ENCODE measurements around the gene DNAH7.

Gene DNAH7

DNA sequence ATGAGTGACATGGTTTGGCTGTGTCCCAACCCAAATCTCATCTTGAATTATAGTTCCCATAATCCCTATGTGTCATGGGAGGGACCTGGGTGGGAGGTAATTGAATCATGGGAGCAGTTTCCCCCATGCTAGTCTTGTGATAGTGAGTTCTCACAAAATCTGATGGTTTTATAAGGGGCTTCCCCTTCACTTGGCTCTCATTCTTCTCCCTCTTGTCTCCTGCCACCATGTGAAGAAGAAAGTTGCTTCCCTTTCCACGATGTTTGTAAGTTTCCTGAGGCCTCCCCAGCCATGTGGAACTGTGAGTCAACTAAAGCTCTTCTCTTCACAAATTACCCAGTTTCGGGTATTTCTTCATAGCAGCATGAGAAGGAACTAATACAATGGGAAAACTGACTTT, 14.0 kb downstream of the DNAH7 start:
- Histone ChIP-seq H3K9me3 (ENCODE audit: control insufficient read depth in 5 of 5, low read length in 5 of 5) (no peaks in the 10 kb centered on the region), H3K27me3 (ENCODE audit: control insufficient read depth in 5 of 5, insufficient read depth in 4 of 5, low read length in 5 of 5) (no peaks in the 10 kb centered on the region)

GRCh38 chr2:196046123-196046917, 22.3 kb downstream of the DNAH7 start:
- peaks cover 0 to under 1% (median 0%) of the 10 kb centered on the region in 5 donors for H3K9me3 ChIP-seq (ENCODE audit: control insufficient read depth in 5 of 5, low read length in 5 of 5)
- H3K27me3 ChIP-seq (ENCODE audit: control insufficient read depth in 5 of 5, insufficient read depth in 4 of 5, low read length in 5 of 5), result no peaks in the 10 kb centered on the region
- H3K4me1 ChIP-seq (ENCODE audit: control insufficient read depth in 5 of 5, insufficient read depth in 5 of 5, low read length in 5 of 5), result no peaks in the 10 kb centered on the region
- H3K4me3 ChIP-seq (ENCODE audit: low read depth in 1 of 5, low read length in 5 of 5), result no peak overlapping the region
- H3K27ac ChIP-seq (ENCODE audit: low read depth, low read length), result no peak overlapping the region
- H3K9ac ChIP-seq (ENCODE audit: low read length in 5 of 5), result no peak overlapping the region
- H3K36me3 ChIP-seq (ENCODE audit: control insufficient read depth in 5 of 5, insufficient read depth in 5 of 5, low read length in 5 of 5), result no peaks in the 10 kb centered on the region

More for the DNA sequence above, 14.0 kb downstream of the DNAH7 start:
- peaks cover 0 to 5% (median 0%) of the 10 kb centered on the region in 5 donors for H3K4me1 ChIP-seq (ENCODE audit: control insufficient read depth in 5 of 5, insufficient read depth in 5 of 5, low read length in 5 of 5)
- no peaks in the 10 kb centered on the region for H3K36me3 ChIP-seq (ENCODE audit: control insufficient read depth in 5 of 5, insufficient read depth in 5 of 5, low read length in 5 of 5)
- no peak overlapping the region for H3K9ac ChIP-seq (ENCODE audit: low read length in 5 of 5)
- no peak overlapping the region for H3K4me3 ChIP-seq (ENCODE audit: low read depth in 1 of 5, low read length in 5 of 5)
- no peak overlapping the region for H3K27ac ChIP-seq (ENCODE audit: low read depth, low read length)

DNA sequence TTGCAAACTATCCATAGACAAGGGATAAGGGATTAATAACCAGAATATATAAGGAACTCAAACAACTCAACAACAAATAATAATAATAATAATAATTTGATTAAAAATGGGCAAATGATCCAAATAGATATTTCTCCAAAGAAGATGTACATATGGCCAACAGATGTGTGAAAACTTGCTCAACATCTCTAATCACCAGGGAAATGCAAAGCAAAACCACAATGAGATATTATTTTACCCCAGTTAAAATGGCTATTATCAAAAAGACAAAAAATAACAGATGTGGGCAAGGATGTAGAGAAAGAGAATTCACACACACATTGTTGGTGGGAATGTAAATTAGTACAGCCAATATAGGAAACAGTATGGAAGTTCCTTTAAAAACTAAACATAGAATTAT, 26.9 kb downstream of the DNAH7 start:
- Histone ChIP-seq H3K4me1 (ENCODE audit: control insufficient read depth in 5 of 5, insufficient read depth in 5 of 5, low read length in 5 of 5) (no peaks in the 10 kb centered on the region), H3K27ac (ENCODE audit: low read depth, low read length) (no peak overlapping the region), H3K9me3 (ENCODE audit: control insufficient read depth in 5 of 5, low read length in 5 of 5) (peaks cover 3 to 22% (median 12%) of the 10 kb centered on the region in 5 donors), H3K9ac (ENCODE audit: low read length in 5 of 5) (no peak overlapping the region), H3K36me3 (ENCODE audit: control insufficient read depth in 5 of 5, insufficient read depth in 5 of 5, low read length in 5 of 5) (peaks cover 0 to 4% (median 0%) of the 10 kb centered on the region in 5 donors), H3K27me3 (ENCODE audit: control insufficient read depth in 5 of 5, insufficient read depth in 4 of 5, low read length in 5 of 5) (no peaks in the 10 kb centered on the region), H3K4me3 (ENCODE audit: low read depth in 1 of 5, low read length in 5 of 5) (no peak overlapping the region)

DNA sequence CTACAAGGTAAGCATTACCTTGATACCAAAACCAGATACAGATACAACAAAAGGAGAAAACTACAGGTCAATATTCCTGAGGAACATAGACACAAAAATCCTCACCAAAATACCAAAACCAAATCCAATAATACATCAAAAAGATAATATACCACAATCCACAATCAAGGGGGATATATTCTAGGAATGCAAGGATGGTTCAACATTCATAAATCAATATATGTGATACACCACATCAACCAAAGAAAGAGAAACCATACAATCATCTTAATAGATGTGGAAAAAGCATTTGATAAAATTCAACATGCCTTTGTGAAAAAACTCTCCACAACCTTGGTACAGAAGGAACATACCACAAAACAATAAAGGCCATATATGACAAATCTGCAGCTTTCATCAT, 28.4 kb downstream of the DNAH7 start:
- Histone ChIP-seq H3K4me1 (ENCODE audit: control insufficient read depth in 5 of 5, insufficient read depth in 5 of 5, low read length in 5 of 5) (no peaks in the 10 kb centered on the region), H3K9ac (ENCODE audit: low read length in 5 of 5) (no peak overlapping the region), H3K9me3 (ENCODE audit: control insufficient read depth in 5 of 5, low read length in 5 of 5) (peaks cover 3 to 22% (median 12%) of the 10 kb centered on the region in 5 donors), H3K27me3 (ENCODE audit: control insufficient read depth in 5 of 5, insufficient read depth in 4 of 5, low read length in 5 of 5) (no peaks in the 10 kb centered on the region), H3K36me3 (ENCODE audit: control insufficient read depth in 5 of 5, insufficient read depth in 5 of 5, low read length in 5 of 5) (peaks cover 0 to 4% (median 0%) of the 10 kb centered on the region in 5 donors), H3K27ac (ENCODE audit: low read depth, low read length) (no peak overlapping the region), H3K4me3 (ENCODE audit: low read depth in 1 of 5, low read length in 5 of 5) (no peak overlapping the region)

DNA sequence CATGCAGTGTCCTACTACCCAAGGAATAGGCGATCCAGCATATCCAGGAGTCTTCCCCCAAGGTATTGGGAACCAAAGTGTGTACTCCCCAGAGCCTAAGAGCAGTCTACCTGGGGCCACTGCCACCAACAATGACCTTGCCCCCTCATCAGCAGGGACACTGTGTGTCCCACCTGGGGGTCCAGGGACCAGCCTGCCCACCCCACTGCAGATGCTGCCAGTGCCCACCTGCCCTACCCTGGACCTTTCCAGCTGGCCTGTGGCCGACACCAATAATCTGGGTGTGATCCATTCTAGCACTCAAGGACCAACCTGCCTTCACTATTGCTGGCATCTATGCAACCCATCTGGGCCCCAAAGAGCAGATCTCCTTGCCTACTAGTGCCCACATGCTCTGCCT, 32.2 kb downstream of the DNAH7 start:
- Histone ChIP-seq H3K27ac (ENCODE audit: low read depth, low read length) (no peak overlapping the region), H3K4me1 (ENCODE audit: control insufficient read depth in 5 of 5, insufficient read depth in 5 of 5, low read length in 5 of 5) (no peaks in the 10 kb centered on the region), H3K9me3 (ENCODE audit: control insufficient read depth in 5 of 5, low read length in 5 of 5) (peaks cover 3 to 22% (median 12%) of the 10 kb centered on the region in 5 donors), H3K9ac (ENCODE audit: low read length in 5 of 5) (no peak overlapping the region), H3K27me3 (ENCODE audit: control insufficient read depth in 5 of 5, insufficient read depth in 4 of 5, low read length in 5 of 5) (no peaks in the 10 kb centered on the region), H3K4me3 (ENCODE audit: low read depth in 1 of 5, low read length in 5 of 5) (no peak overlapping the region), H3K36me3 (ENCODE audit: control insufficient read depth in 5 of 5, insufficient read depth in 5 of 5, low read length in 5 of 5) (peaks cover 0 to 4% (median 0%) of the 10 kb centered on the region in 5 donors)

- Histone ChIP-seq H3K4me3 (ENCODE audit: low read depth in 1 of 5, low read length in 5 of 5) (no peak overlapping the region), H3K4me1 (ENCODE audit: control insufficient read depth in 5 of 5, insufficient read depth in 5 of 5, low read length in 5 of 5) (no peaks in the 10 kb centered on the region), H3K27ac (ENCODE audit: low read depth, low read length) (no peak overlapping the region), H3K9ac (ENCODE audit: low read length in 5 of 5) (no peak overlapping the region), H3K36me3 (ENCODE audit: control insufficient read depth in 5 of 5, insufficient read depth in 5 of 5, low read length in 5 of 5) (no peaks in the 10 kb centered on the region), H3K27me3 (ENCODE audit: control insufficient read depth in 5 of 5, insufficient read depth in 4 of 5, low read length in 5 of 5) (no peaks in the 10 kb centered on the region), H3K9me3 (ENCODE audit: control insufficient read depth in 5 of 5, low read length in 5 of 5) (no peaks in the 10 kb centered on the region)
Observed at GRCh38 chr2:196018037-196018436, 50.6 kb downstream of the DNAH7 start.

- Histone ChIP-seq H3K4me1 (ENCODE audit: control insufficient read depth in 5 of 5, insufficient read depth in 5 of 5, low read length in 5 of 5) (no peaks in the 10 kb centered on the region), H3K36me3 (ENCODE audit: control insufficient read depth in 5 of 5, insufficient read depth in 5 of 5, low read length in 5 of 5) (no peaks in the 10 kb centered on the region), H3K9ac (ENCODE audit: low read length in 5 of 5) (no peak overlapping the region), H3K9me3 (ENCODE audit: control insufficient read depth in 5 of 5, low read length in 5 of 5) (peaks cover 0 to 3% (median 1%) of the 10 kb centered on the region in 5 donors), H3K27me3 (ENCODE audit: control insufficient read depth in 5 of 5, insufficient read depth in 4 of 5, low read length in 5 of 5) (no peaks in the 10 kb centered on the region), H3K4me3 (ENCODE audit: low read depth in 1 of 5, low read length in 5 of 5) (no peak overlapping the region), H3K27ac (ENCODE audit: low read depth, low read length) (no peak overlapping the region)
Observed at GRCh38 chr2:196012314-196012713, 56.3 kb downstream of the DNAH7 start.

DNA sequence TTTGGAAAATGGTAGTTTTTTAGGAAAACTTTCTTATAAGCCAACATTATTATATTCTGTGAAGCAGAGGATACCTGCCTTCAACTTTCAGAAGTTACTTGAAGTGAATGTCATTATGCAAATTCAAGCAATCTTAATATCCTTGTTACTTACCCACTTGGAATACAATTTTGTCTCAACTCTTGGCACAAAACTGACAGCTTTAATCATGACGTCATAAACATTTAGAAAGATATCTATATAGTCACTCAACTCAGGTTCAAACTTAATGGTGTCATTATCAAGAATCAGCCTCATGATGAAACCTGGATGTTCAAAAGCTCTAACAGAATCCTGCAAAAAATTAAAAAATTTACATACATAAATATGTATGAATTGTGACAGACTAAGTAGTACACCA, 68.1 kb downstream of the DNAH7 start:
- H3K9me3 ChIP-seq (ENCODE audit: control insufficient read depth in 5 of 5, low read length in 5 of 5), result peaks cover 0 to 3% (median 0%) of the 10 kb centered on the region in 5 donors
- H3K9ac ChIP-seq (ENCODE audit: low read length in 5 of 5), result no peak overlapping the region
- H3K4me3 ChIP-seq (ENCODE audit: low read depth in 1 of 5, low read length in 5 of 5), result no peak overlapping the region
- H3K36me3 ChIP-seq (ENCODE audit: control insufficient read depth in 5 of 5, insufficient read depth in 5 of 5, low read length in 5 of 5), result no peaks in the 10 kb centered on the region
- no peaks in the 10 kb centered on the region for H3K27me3 ChIP-seq (ENCODE audit: control insufficient read depth in 5 of 5, insufficient read depth in 4 of 5, low read length in 5 of 5)
- no peaks in the 10 kb centered on the region for H3K4me1 ChIP-seq (ENCODE audit: control insufficient read depth in 5 of 5, insufficient read depth in 5 of 5, low read length in 5 of 5)
- no peak overlapping the region for H3K27ac ChIP-seq (ENCODE audit: low read depth, low read length)

DNA sequence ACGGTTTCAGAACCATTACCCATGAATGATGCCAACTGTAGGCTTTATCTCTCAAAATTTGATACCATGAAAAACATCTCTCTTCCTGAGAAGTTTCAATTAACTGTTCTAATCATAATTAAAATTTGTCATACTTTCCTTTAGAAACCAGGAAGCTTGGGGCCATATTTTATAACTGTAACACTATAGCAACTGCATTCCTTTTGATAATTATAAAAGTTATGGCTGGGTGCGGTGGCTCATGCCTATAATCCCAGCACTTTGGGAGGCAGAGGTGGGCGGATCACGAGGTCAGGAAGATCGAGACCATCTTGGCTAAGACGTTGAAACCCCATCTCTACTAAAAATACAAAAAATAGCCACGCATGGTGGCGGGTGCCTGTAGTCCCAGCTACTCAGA, 70.6 kb downstream of the DNAH7 start:
- Histone ChIP-seq H3K4me3 (ENCODE audit: low read depth in 1 of 5, low read length in 5 of 5) (no peak overlapping the region), H3K4me1 (ENCODE audit: control insufficient read depth in 5 of 5, insufficient read depth in 5 of 5, low read length in 5 of 5) (no peaks in the 10 kb centered on the region), H3K9me3 (ENCODE audit: control insufficient read depth in 5 of 5, low read length in 5 of 5) (no peaks in the 10 kb centered on the region), H3K27me3 (ENCODE audit: control insufficient read depth in 5 of 5, insufficient read depth in 4 of 5, low read length in 5 of 5) (no peaks in the 10 kb centered on the region), H3K9ac (ENCODE audit: low read length in 5 of 5) (no peak overlapping the region), H3K36me3 (ENCODE audit: control insufficient read depth in 5 of 5, insufficient read depth in 5 of 5, low read length in 5 of 5) (no peaks in the 10 kb centered on the region), H3K27ac (ENCODE audit: low read depth, low read length) (no peak overlapping the region)

GRCh38 chr2:195995499-195995898, 73.1 kb downstream of the DNAH7 start:
- no peak overlapping the region for H3K27ac ChIP-seq (ENCODE audit: low read depth, low read length)
- H3K27me3 ChIP-seq (ENCODE audit: control insufficient read depth in 5 of 5, insufficient read depth in 4 of 5, low read length in 5 of 5), result no peaks in the 10 kb centered on the region
- H3K4me1 ChIP-seq (ENCODE audit: control insufficient read depth in 5 of 5, insufficient read depth in 5 of 5, low read length in 5 of 5), result no peaks in the 10 kb centered on the region
- H3K9ac ChIP-seq (ENCODE audit: low read length in 5 of 5), result no peak overlapping the region
- no peaks in the 10 kb centered on the region for H3K9me3 ChIP-seq (ENCODE audit: control insufficient read depth in 5 of 5, low read length in 5 of 5)
- H3K4me3 ChIP-seq (ENCODE audit: low read depth in 1 of 5, low read length in 5 of 5), result no peak overlapping the region
- no peaks in the 10 kb centered on the region for H3K36me3 ChIP-seq (ENCODE audit: control insufficient read depth in 5 of 5, insufficient read depth in 5 of 5, low read length in 5 of 5)

Data from subcutaneous abdominal adipose tissue (tissue), 5 donors.